Astrocyte (in vitro differentiated cells and primary cell): ENCODE results near the gene MCEE. TPM values are rescaled to one million over a fixed set of nuclear protein-coding genes. Genes with fewer than 3 reads are reported as not detected.
A peak's percentile ranks its signal among the peaks of the same experiment; 100 is the strongest.

Experiments
- DNase-seq: peaks from one replicate; pipeline ENCODE4 v3.0.0-alpha.2; 2010; ENCODE audit warnings: low read depth
- FAIRE-seq: peaks from 2 replicates; lab custom pipeline; 2011; peaks lifted over from hg19 to GRCh38; lab: Jason Lieb, UNC
- H2AFZ ChIP-seq: 2 replicates; pipeline ENCODE4 v1.6.0; 2012; ENCODE audit warnings: low read depth, low read length, inconsistent platforms
- H3K27ac ChIP-seq: 2 replicates; pipeline ENCODE4 v1.5.1; 2011; ENCODE audit warnings: low read depth, low read length, inconsistent platforms
- H3K27me3 ChIP-seq: 2 replicates; pipeline ENCODE4 v1.6.0; 2011; ENCODE audit warnings: low read length, inconsistent platforms; ENCODE audit not compliant: insufficient read depth
- H3K36me3 ChIP-seq: 2 replicates; pipeline ENCODE4 v1.5.1; 2011; ENCODE audit warnings: low read length, inconsistent platforms; ENCODE audit not compliant: insufficient read depth
- H3K4me1 ChIP-seq: 2 replicates; pipeline ENCODE4 v1.5.1; 2011; ENCODE audit warnings: low read length, inconsistent platforms; ENCODE audit not compliant: insufficient read depth
- H3K4me2 ChIP-seq: 2 replicates; pipeline ENCODE4 v1.6.0; 2012; ENCODE audit warnings: low read length, inconsistent platforms
- H3K4me3 ChIP-seq: 2 replicates; pipeline ENCODE4 v1.5.1; 2011; ENCODE audit warnings: low read depth, mild to moderate bottlenecking, low read length, inconsistent platforms; ENCODE audit not compliant: insufficient read depth
- H3K79me2 ChIP-seq: 2 replicates; pipeline ENCODE4 v1.6.0; 2012; ENCODE audit warnings: mild to moderate bottlenecking, low read length, inconsistent platforms; ENCODE audit not compliant: insufficient read depth
- H3K9ac ChIP-seq: 2 replicates; pipeline ENCODE4 v1.6.0; 2012; ENCODE audit warnings: mild to moderate bottlenecking, low read length, inconsistent platforms
- H3K9me3 ChIP-seq: 2 replicates; pipeline ENCODE4 v1.5.1; 2012; ENCODE audit warnings: low read depth, mild to moderate bottlenecking, low read length, inconsistent platforms; ENCODE audit not compliant: insufficient read depth
- H4K20me1 ChIP-seq: 2 replicates; pipeline ENCODE4 v1.6.0; 2012; ENCODE audit warnings: low read length, inconsistent platforms; ENCODE audit not compliant: insufficient read depth
- H3K27ac Mint-ChIP-seq: one replicate; pipeline ENCODE4 v1.8.0; 2021; ENCODE audit warnings: mild to moderate bottlenecking, mixed read lengths; ENCODE audit not compliant: unreplicated experiment
- H3K27me3 Mint-ChIP-seq: one replicate; pipeline ENCODE4 v1.8.0; 2021; ENCODE audit warnings: low read depth, mixed read lengths; ENCODE audit not compliant: unreplicated experiment
- H3K36me3 Mint-ChIP-seq: one replicate; pipeline ENCODE4 v1.8.0; 2021; ENCODE audit warnings: low read depth, mixed read lengths; ENCODE audit not compliant: unreplicated experiment
- H3K4me1 Mint-ChIP-seq: one replicate; pipeline ENCODE4 v1.8.0; 2021; ENCODE audit warnings: low read depth, mixed read lengths; ENCODE audit not compliant: unreplicated experiment
- H3K4me3 Mint-ChIP-seq: one replicate; pipeline ENCODE4 v1.8.0; 2021; ENCODE audit warnings: mild to moderate bottlenecking, moderate library complexity, mixed read lengths; ENCODE audit not compliant: unreplicated experiment
- H3K9me3 Mint-ChIP-seq: one replicate; pipeline ENCODE4 v1.8.0; 2021; ENCODE audit warnings: mild to moderate bottlenecking, mixed read lengths; ENCODE audit not compliant: unreplicated experiment
- CTCF ChIP-seq: IDR thresholded peaks from 2 replicates; pipeline ENCODE4 v1.5.1; 2011; ENCODE audit warnings: low read depth, mild to moderate bottlenecking, inconsistent platforms, low read length, moderate library complexity; ENCODE audit not compliant: insufficient read depth
- EZH2 ChIP-seq: IDR thresholded peaks from 2 replicates; pipeline ENCODE4 v1.6.1; 2012; ENCODE audit warnings: mild to moderate bottlenecking, low read length, inconsistent platforms; ENCODE audit not compliant: insufficient read depth
- total RNA-seq: library from RNA; stranded (reverse); gene quantifications from 2 replicates; pipeline ENCODE4 v1.2.1, GENCODE V29; 2021

The MCEE gene
- total RNA-seq, 1 donor from 2014 or later, result 13.1 TPM

GRCh38 chr2:71122387-71123298, 7.4 kb downstream of the MCEE start:
- FAIRE-seq, result no peak

DNA sequence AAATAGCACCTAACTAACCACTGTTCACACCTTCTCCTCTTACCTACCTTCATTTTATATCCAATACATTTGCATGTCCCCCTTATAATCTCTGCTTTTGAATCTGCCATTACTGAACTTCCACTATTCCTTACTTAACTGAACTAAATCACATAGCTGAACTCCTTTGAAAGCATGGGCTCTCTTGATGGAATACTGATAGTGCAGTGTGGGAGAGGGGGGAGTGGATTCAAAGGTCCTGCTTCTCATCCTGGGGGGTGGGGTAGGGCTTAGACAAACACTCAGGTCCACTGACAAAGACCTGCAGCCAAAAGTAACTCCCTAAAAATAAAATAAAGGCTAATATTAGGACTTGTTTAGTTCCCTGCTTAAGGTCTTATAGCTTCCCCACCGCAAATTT, 8.6 kb downstream of the MCEE start:
- H3K4me3 Mint-ChIP-seq, result no peak overlapping the region
- H3K4me1 Mint-ChIP-seq, result no peaks in the 10 kb centered on the region
- no peak for FAIRE-seq

More at GRCh38 chr2:71122387-71123298, 7.4 kb downstream of the MCEE start:
- no peak overlapping the region for H3K27ac Mint-ChIP-seq
- H2AFZ ChIP-seq, result no peak overlapping the region
- H3K79me2 ChIP-seq, result peaks cover 19% of the 10 kb centered on the region
- peaks cover 2% of the 10 kb centered on the region for H3K9me3 Mint-ChIP-seq
- no peak overlapping the region for H3K9ac ChIP-seq
- H3K27me3 ChIP-seq, result no peaks in the 10 kb centered on the region
- H3K4me3 ChIP-seq, result no peak overlapping the region
- peaks cover 38% of the 10 kb centered on the region for H4K20me1 ChIP-seq
- H3K4me1 ChIP-seq, result no peaks in the 10 kb centered on the region
- no peaks in the 10 kb centered on the region for H3K27me3 Mint-ChIP-seq
- H3K36me3 Mint-ChIP-seq, result peaks cover 30% of the 10 kb centered on the region
- H3K27ac ChIP-seq, result no peak overlapping the region
- TF ChIP-seq CTCF (no peak), EZH2 (no peak)
- peaks cover 1% of the 10 kb centered on the region for H3K4me1 Mint-ChIP-seq
- no peak overlapping the region for H3K4me2 ChIP-seq
- H3K36me3 ChIP-seq, result peaks cover 7% of the 10 kb centered on the region
- DNase-seq, result peak; percentile 31
- H3K9me3 ChIP-seq, result no peaks in the 10 kb centered on the region
- H3K4me3 Mint-ChIP-seq, result no peak overlapping the region

More for the DNA sequence above, 8.6 kb downstream of the MCEE start:
- no peaks in the 10 kb centered on the region for H3K27me3 ChIP-seq
- no peak overlapping the region for H3K27ac ChIP-seq
- no peaks in the 10 kb centered on the region for H3K4me1 ChIP-seq
- no peak for DNase-seq
- peaks cover 10% of the 10 kb centered on the region for H3K36me3 ChIP-seq
- Mint-ChIP-seq H3K27me3 (no peaks in the 10 kb centered on the region), H3K27ac (no peak overlapping the region), H3K36me3 (peaks cover 31% of the 10 kb centered on the region), H3K9me3 (peaks cover 2% of the 10 kb centered on the region)
- H3K9me3 ChIP-seq, result no peaks in the 10 kb centered on the region
- H2AFZ ChIP-seq, result no peak overlapping the region
- H3K79me2 ChIP-seq, result peaks cover 7% of the 10 kb centered on the region
- H3K4me2 ChIP-seq, result no peak overlapping the region
- no peak overlapping the region for H3K9ac ChIP-seq
- H4K20me1 ChIP-seq, result peaks cover 40% of the 10 kb centered on the region
- TF ChIP-seq CTCF, result no peak
- no peak for TF ChIP-seq EZH2
- H3K4me3 ChIP-seq, result no peak overlapping the region
